ENCODE measurements around the gene ATP8B4. TPM values are rescaled to one million over a fixed set of nuclear protein-coding genes. Genes with fewer than 3 reads are reported as not detected.

The ATP8B4 gene
- total and polyA plus RNA-seq, 2 donors from 2014 or later, result 2.1 to 12.5 TPM

- intact Hi-C loops (cut with DNase I), result no loop called here
- Histone ChIP-seq H3K4me3 (ENCODE audit: low read length in 3 of 3) (no peak overlapping the region), H3K9ac (ENCODE audit: low read length in 3 of 3) (no peak overlapping the region), H3K9me3 (ENCODE audit: control insufficient read depth in 2 of 3, insufficient read depth in 1 of 3, low read length in 3 of 3) (no peaks in the 10 kb centered on the region), H3K4me1 (ENCODE audit: control insufficient read depth in 2 of 3, insufficient read depth in 2 of 3, low read depth in 1 of 3, low read length in 3 of 3) (no peaks in the 10 kb centered on the region), H3K27me3 (ENCODE audit: control insufficient read depth, insufficient read depth, low read length) (no peaks in the 10 kb centered on the region), H3K36me3 (ENCODE audit: control insufficient read depth in 2 of 3, insufficient read depth in 3 of 3, low read length in 3 of 3) (no peaks in the 10 kb centered on the region), H3K27ac (ENCODE audit: low read depth in 2 of 2, low read length in 2 of 2) (no peak overlapping the region)
- TF ChIP-seq CTCF (IDR thresholded peaks at IDR 0.05; ENCODE audit: borderline replicate concordance, extremely low read depth, insufficient read depth), result no peak
- DNase-seq (no peak), FAIRE-seq (no peak)
Observed at GRCh38 chr15:50127255-50127777, 8.3 kb upstream of the ATP8B4 start.

- Histone ChIP-seq H3K9ac (ENCODE audit: low read length in 3 of 3) (no peak overlapping the region), H3K27ac (ENCODE audit: low read depth in 2 of 2, low read length in 2 of 2) (no peak overlapping the region), H3K36me3 (ENCODE audit: control insufficient read depth in 2 of 3, insufficient read depth in 3 of 3, low read length in 3 of 3) (no peaks in the 10 kb centered on the region), H3K9me3 (ENCODE audit: control insufficient read depth in 2 of 3, insufficient read depth in 1 of 3, low read length in 3 of 3) (no peaks in the 10 kb centered on the region), H3K4me1 (ENCODE audit: control insufficient read depth in 2 of 3, insufficient read depth in 2 of 3, low read depth in 1 of 3, low read length in 3 of 3) (no peaks in the 10 kb centered on the region), H3K4me3 (ENCODE audit: low read length in 3 of 3) (no peak overlapping the region), H3K27me3 (ENCODE audit: control insufficient read depth, insufficient read depth, low read length) (no peaks in the 10 kb centered on the region)
- DNase-seq (no peak), FAIRE-seq (no peak)
- intact Hi-C loops (cut with DNase I), result no loop called here
- TF ChIP-seq CTCF (IDR thresholded peaks at IDR 0.05; ENCODE audit: borderline replicate concordance, extremely low read depth, insufficient read depth), result no peak
Observed at GRCh38 chr15:50126072-50126471, 7.0 kb upstream of the ATP8B4 start.

GRCh38 chr15:50124631-50125030 lies 5.6 kb upstream of the ATP8B4 start:
- DNase-seq, result no peak
- intact Hi-C loops (cut with DNase I), result no loop called here
- Histone ChIP-seq H3K27ac (ENCODE audit: low read depth in 2 of 2, low read length in 2 of 2) (no peak overlapping the region), H3K9ac (ENCODE audit: low read length in 3 of 3) (no peak overlapping the region), H3K4me3 (ENCODE audit: low read length in 3 of 3) (no peak overlapping the region), H3K36me3 (ENCODE audit: control insufficient read depth in 2 of 3, insufficient read depth in 3 of 3, low read length in 3 of 3) (no peaks in the 10 kb centered on the region), H3K9me3 (ENCODE audit: control insufficient read depth in 2 of 3, insufficient read depth in 1 of 3, low read length in 3 of 3) (no peaks in the 10 kb centered on the region), H3K4me1 (ENCODE audit: control insufficient read depth in 2 of 3, insufficient read depth in 2 of 3, low read depth in 1 of 3, low read length in 3 of 3) (no peaks in the 10 kb centered on the region), H3K27me3 (ENCODE audit: control insufficient read depth, insufficient read depth, low read length) (no peaks in the 10 kb centered on the region)
- FAIRE-seq, result no peak
- TF ChIP-seq CTCF (IDR thresholded peaks at IDR 0.05; ENCODE audit: borderline replicate concordance, extremely low read depth, insufficient read depth), result no peak

Data from kidney (tissue), 14 donors.